ENCODE measurements around the gene UVRAG.

The UVRAG gene

DNA sequence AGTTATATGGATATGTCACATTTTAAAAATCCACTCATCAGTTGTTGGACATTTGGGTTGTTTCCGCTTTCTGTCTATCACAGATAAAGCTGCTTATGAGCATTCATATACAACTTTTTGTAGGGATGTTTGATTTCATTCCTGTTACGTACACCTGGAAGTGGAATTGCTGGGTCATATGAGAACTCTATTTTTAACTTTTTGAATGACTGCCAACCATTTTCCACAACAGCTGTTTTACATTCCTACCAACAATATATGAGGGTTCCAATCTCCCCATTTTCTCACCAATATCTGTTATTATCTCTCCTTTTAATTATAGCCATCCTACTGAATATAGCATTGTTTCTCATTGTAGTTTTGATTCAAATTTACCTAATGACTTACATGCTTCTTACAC, 172.0 kb downstream of the UVRAG start:
- intact Hi-C loops (cut with DNase I) = no loop called here
- DNase-seq = no peak

DNA sequence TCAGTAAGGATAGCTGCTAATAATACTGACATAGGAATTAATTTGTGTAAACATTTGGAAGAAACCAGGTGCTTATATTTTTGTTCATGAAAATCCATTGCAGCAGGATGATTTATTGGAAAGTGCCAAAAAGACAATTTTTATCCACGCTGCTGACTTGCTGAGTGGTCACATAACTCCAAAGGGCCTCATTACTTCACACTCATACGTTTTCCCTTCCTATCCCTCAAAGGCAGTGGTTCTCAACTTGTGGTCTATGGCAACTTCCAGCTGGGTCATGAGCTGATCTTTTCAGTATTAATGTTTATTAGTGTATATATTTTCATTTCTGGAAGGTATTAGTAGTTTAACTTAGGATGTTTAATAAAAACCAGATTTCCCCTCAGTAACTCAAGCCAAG, 178.1 kb downstream of the UVRAG start:
- intact Hi-C loops (cut with DNase I) = loop anchor here (5.0 kb wide), 1 partner anchor 134 kb away; no protein-coding TSS in a partner anchor
- no peak for DNase-seq

DNA sequence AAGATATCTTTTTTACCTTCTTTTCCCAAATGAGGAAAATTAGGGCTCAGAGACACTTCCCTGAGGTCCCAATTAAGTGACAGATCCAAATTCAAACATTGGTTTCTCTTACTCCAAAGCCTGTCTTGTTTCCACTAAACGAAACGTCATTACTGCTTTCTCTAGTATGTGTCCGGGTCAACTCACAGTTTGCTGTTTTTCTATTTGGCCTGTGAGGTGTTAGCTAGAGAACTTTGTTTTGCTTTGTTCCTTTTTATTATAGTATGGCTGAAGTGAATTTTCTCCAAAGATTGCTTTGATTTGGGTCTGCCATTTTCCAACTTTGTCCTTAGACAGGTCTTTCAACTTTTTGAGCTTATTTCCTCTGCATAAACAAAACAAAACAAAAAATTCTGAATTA, 179.6 kb downstream of the UVRAG start:
- intact Hi-C loops (cut with DNase I) = loop anchor here (5.0 kb wide), 1 partner anchor 133 kb away; no protein-coding TSS in a partner anchor
- DNase-seq = no peak

DNA sequence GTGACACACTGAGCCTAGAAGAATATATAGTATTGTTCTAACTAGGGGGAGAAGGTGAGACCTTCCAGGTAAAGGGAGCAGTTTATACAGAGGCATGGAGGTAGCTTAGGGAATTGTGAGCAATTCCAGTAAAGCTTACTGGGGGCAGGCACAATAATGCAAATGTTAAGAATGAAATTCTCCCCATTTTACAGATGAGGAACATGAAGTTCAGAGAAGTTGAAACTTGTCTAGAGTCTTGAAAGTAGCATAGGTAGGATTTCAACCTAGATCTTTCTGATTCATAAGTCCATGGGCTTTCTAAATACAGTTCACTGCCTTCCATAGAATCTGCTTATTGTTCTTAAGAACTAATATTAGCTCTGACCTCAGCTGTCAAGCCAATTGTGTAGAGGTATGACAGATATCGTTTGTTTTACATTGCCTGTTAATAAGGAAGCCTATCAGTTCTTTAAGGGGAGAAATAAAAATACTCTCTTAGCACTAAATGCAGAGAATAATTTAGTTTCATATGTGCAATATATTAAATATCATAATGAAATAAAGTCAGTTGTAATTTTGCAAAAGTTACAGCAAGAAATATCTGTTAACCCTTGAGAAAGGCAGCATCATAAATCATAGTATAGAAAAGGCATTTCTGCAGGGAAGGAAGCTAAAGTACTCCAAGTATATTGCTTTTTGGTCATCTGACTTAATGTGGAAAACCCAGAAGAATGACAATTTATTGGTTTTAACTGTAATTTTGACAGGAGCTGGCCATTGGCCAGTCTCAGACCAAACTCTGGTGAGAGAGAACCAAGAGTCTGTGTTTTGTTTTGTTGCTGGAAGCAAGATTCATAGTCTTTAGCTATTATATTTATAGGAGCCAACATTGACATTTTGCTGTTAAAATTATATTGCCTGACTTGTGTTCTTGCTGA, 181.8 kb downstream of the UVRAG start:
- DNase-seq = no peak
- intact Hi-C loops (cut with DNase I) = no loop called here

DNA sequence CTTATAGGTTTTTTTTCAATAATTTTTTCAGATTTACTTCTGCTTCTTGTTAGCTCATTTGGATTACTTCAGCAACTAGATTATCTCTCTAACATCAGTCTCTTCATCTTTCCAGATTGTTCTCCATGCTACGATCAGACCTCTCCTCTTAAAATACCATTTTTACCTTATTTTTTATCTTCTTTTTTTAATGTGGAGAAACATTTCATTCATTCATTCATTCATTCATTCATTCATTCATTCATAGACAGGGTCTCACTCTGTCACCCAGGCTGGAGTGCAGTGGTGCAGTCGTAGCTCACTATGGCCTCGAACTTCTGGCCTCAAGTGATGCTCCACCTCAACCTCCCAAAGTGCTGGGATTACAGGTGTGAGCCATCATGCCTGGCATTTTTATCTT, 189.4 kb downstream of the UVRAG start:
- no peak for DNase-seq
- intact Hi-C loops (cut with DNase I) = no loop called here

DNA sequence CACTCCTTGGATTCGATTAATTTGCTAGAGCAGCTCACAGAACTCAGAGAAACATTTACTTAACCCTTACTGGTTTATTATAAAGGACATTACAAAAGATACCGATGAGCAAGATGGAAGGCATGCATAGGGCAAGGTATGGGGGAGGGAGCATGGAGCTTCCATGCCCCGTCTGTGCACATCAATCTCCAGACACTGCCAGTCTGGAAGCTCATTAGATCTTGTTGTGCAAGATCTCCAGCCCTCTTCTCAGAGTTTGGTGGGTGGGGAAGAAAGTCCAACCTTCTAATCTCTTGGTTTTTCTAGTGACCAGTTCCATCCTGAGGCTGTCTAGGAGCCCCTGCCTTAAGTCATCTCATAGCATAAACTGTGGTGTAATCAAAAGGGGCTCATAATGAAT, 190.7 kb downstream of the UVRAG start:
- DNase-seq = no peak
- intact Hi-C loops (cut with DNase I) = no loop called here

DNA sequence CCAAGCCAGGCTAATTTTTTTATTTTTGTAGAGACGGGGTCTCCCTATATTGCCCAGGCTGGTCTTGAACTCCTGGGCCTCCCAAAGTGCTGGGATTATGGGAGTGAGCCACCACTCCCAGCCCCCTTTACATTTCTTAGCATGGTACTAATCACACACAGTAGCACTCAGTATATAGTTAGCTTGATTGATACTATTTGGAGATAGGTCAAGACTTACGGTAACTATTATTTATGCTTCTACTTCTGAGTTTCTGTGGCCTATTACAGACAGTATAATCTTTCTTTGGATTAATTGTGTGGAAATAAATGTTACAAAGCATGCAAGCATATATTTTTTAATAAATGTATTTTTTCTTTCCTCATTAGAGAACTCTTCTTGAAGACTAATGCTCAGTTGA, 192.2 kb downstream of the UVRAG start:
- intact Hi-C loops (cut with DNase I) = no loop called here
- no peak for DNase-seq

DNA sequence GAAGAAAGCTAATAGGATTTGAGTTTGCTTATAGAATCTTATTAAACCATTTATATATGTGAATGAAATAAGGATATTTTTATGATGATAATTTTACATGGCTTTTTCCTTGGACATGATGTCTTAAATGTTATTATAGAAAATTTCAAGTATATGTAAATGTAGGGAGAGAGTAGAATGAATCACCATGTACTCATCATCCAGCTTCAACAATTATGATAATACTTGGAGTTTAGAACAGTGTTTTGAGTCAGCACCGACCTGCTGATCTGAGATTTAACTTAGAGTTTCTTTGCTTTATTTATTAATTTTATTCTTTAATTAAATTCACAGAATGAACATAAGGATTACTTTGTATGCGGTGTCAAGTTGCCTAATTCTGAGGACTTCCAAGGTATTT, 193.5 kb downstream of the UVRAG start:
- DNase-seq = no peak
- intact Hi-C loops (cut with DNase I) = no loop called here

DNA sequence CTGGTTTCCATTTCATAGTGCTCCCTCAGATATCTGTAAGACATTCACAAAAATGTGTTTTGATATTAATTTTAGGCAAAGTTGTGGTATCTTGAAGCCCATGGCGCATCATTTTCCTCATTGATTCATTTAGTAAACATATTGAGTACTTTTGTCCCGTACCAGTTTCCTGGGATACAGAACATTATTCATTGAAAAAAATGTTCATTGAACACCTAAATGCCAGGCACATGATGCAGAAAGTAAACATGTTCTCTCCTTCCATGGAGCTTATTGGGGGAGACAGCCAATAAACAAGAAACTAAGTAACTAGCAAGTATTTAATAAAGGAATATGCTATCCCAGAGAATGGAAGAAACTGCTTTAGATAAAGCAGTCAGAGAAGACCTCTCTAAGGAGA, 195.0 kb downstream of the UVRAG start:
- intact Hi-C loops (cut with DNase I) = no loop called here
- DNase-seq = no peak

DNA sequence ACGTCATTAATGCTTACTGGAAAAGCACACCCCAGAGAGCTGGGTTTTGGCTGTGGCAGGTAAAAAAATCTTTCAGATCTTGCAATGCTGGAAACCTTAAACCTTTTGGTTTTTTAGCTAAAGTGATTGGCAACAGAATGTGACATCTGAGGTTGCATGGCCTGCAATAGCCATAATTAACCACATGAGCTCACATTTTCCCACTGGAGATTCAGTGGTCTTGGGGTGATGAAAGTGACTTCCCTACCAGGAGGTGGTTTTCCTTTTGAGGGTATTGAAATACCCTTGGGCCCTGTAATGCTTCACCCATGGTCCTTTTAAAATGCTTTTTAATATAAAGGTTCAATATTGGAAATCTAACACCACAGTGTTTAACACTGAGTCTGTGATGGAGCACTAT, 198.5 kb downstream of the UVRAG start:
- intact Hi-C loops (cut with DNase I) = no loop called here
- DNase-seq = no peak

DNA sequence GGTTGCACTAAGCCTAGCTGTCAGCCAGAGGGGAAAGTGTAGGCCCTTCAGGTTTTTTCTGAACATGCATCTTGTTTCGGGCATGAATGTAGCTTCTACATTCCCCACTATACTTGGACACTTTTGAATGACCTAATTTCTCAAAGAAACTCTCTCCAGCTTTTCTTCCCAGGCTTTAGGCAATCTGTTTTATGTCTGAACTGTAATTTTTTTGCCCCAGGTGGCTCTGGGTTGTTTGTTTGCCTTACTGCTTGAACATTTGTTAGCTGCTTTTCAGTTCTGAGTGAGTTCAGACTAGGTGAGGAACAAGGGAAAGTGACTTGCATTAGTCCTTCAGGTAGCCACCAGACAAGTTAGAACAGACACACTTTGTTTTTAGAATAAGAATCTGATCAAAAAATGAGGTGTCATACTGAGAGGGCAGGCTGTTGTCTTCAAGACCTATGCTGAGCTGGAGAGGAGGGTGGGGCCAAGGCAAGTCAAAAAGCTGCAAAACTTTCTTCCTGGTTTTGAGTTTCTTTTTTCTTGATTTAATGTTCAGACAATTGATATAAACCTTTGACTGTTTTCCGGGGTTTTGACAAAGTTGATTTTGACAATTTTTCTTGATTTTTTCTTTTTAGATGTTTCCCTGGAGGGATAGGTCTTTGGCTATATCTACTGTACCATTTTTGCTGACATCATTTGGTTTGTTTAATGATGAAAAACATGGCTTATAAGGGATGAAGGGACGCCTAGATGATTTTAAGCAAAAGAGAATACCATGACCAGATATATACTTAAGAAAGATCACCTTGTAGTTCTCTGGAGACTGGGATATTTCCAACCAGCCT, 208.4 kb downstream of the UVRAG start:
- no peak for DNase-seq
- intact Hi-C loops (cut with DNase I) = no loop called here

DNA sequence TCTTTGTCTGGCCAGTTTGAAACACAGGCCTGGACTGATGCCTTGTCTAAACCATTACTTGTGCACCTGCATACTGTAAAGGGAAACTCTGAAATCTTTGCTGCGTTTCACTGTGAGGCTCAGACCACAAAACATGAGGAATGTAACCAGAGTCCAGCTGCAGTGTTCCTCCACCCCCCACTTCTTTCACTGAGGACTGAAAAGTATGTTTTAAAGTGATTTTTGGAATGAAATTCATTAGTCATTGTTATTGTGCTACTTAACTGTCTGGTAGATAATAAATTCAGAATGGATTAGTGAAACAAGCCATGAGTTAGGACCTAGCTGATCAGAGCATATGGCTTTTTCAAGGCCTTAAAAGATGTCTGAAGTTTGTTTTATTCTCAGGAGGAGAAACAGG, 210.1 kb downstream of the UVRAG start:
- intact Hi-C loops (cut with DNase I) = no loop called here
- DNase-seq = no peak

DNA sequence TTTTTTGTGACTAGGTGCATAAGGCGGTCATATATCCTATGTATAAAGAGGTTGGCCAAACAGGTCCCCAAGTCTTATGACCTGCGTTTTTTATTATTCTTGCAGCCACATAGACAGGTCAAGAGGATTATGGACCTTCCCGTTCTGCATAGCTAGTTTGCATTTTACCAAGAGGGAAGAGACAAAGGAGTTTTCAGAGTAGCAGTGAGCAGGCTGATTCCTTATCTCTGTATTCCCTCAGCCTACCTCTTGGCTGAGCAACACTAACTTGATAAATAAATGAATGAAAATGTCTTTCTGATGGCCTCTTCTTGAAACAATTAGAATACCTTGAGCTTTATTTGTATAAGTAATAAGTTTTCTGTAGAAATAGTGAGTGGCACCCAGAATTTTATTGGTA, 210.8 kb downstream of the UVRAG start:
- intact Hi-C loops (cut with DNase I) = no loop called here
- DNase-seq = no peak

DNA sequence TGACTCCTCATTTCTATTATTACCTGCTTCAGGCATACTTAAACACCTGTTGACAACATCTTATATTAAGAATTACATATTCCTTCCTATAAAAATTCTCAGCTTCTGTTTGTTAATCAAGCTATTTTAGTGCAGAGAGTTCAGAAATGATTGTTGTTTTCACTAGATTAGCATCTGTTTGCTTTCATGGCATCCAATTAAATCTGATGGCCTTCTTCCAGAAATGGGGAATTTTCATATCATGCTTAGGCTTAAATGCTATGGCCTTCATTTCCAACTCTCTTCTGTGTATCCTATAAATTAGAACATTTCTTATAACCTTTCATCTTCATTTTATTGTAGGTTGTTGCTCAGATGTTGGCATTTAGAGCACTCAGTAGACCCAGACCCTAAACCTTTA, 211.3 kb downstream of the UVRAG start:
- no peak for DNase-seq
- intact Hi-C loops (cut with DNase I) = no loop called here

DNA sequence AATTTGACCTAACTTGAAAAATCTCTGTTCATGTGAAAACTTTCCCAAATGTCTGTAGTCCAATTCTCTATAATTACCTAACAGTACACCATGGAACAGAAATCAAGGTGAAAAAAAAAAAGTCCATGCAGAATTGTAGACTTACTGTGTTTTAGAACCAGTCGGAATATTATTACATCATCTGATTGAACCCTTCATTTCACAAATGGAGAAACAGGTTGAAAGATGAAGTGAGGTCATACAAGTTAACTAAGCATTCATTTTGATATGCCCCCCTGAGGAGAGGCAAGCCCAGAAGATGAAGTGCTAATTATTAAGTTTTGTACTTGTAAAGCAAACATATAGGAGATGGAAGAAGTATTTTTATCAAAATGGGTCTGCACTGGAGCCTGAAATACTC, 211.9 kb downstream of the UVRAG start:
- intact Hi-C loops (cut with DNase I) = no loop called here
- no peak for DNase-seq

DNA sequence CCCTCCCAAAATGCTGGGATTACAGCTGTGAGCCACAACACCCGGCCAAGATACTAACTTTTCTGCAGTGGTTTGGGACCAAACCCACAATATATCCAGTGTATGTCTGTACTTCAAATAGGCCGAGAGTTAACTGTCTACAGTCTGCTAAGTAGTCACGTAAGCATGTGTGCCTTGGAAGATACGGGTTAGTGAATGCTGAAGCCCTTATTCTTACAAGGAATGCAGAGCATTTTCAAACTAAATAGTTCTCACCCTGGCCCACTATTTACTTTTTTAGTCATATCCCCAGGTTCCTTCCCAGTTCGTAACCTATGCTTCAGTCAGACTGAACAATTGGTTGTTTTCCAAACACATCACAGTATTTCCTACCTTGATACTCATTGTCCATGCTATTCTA, 215.3 kb downstream of the UVRAG start:
- DNase-seq = no peak
- intact Hi-C loops (cut with DNase I) = no loop called here

DNA sequence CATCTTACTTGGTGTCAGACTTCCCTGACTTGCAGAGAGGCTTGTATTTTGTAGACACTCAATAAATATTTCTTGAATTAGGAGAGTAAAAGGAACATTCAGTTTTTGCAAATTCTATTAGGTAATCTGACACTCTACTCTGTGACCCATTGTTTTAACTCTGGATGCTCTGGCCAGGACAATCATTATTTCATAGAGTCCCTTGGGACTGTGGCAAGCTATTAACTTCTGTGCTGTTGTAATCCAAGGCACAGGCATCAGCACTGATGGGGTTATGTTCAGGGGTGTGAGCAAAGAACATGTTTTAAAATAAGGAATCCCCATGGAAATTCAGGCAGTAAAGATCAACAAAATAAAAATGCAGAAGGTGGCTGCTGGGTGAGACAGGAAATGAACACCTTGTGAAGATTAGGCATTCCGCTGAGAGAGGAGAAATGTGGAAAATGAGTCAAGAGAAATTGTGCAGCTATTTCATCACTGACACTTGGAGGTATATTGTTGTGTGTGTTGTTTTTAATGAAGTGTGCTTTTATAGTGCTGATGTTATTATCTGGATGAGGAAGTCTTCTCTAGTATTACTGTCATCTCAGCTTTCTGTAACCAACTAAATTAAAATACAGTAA, 216.1 kb downstream of the UVRAG start:
- intact Hi-C loops (cut with DNase I) = no loop called here
- DNase-seq = no peak

DNA sequence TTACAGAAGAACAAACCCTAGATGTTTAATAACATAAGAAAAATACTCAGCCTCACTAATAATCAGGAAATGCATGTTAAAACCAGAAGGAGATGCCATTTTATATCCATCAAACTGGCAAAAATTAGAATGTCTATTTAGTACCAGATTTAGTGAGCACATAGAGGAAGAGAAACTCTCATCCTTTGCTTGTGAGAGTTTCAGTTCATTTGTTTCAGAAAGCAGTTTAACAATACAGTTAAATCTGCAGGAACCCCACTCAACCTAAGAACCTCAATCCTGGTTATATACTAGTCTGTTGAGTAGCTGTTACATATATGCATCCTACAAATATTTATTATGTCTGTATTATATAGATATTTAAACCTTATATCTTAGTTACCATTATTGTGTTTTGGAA, 218.7 kb downstream of the UVRAG start:
- no peak for DNase-seq
- intact Hi-C loops (cut with DNase I) = no loop called here

DNA sequence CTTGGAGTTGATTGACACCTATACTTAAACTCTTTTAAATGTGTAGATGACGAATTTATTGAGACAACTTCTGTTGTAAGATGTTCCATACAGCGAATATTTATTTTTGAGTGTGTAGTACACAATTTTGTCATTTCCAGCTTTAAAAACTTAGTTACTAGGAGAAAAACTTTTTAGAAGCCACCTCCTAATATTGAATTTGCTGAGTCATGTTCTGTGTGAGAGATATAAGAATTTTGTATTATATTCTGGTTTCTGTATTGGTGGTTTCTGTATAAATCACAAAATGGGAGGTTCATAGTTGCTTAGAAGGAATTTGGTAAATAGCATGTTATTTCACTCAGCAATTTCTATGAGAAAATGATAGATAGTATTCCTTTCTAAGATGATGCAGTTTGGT, 220.0 kb downstream of the UVRAG start:
- DNase-seq = no peak
- intact Hi-C loops (cut with DNase I) = no loop called here

DNA sequence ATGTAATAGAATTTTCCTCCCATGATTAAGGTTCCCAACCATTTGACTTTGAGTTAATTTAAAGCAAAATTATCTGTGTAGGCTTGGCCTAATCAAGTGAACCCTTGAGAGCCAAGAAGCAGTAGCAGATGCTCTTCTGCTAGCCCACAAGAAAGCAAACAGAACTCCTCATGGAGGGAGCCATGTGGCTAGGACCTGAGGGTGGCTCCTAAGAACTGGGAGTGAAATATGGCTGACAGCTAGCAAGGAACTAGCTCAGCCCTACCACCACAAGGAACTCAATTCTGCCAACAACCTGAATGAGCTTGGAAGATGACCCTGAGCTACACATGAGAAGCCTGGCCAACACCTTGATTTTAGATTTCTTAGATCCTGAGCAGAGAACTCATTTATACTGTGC, 223.6 kb downstream of the UVRAG start:
- intact Hi-C loops (cut with DNase I) = no loop called here
- DNase-seq = no peak

DNA sequence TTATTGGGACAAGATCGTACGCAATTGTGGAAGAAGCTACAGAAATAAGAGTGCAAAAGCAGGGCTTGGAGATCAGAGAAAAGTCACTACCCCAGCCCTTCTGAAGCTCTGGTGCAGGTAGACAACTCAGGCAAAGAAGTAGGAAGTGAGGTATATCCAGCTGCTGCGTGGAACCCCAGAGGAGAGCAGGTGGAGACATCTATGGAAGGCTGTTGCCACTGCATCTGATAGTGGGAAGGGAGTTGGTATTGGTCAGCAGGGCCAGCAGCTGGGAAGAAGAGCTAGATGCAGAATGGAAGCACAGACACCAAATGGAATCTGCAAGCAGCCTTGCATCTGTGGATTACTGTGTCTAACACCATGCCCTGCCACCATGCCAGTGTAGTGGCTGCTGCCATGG, 226.2 kb downstream of the UVRAG start:
- intact Hi-C loops (cut with DNase I) = no loop called here
- no peak for DNase-seq
